ENCODE data around the gene CDH4. TPM values are rescaled to one million over a fixed set of nuclear protein-coding genes. Genes with fewer than 3 reads are reported as not detected.
A peak's percentile ranks its signal among the peaks of the same experiment; 100 is the strongest.

CDH4 gene
- total and polyA plus RNA-seq, 2 of the 4 experiments (the other 2 are of a cell fraction): 1.6 to 3.5 TPM

DNA sequence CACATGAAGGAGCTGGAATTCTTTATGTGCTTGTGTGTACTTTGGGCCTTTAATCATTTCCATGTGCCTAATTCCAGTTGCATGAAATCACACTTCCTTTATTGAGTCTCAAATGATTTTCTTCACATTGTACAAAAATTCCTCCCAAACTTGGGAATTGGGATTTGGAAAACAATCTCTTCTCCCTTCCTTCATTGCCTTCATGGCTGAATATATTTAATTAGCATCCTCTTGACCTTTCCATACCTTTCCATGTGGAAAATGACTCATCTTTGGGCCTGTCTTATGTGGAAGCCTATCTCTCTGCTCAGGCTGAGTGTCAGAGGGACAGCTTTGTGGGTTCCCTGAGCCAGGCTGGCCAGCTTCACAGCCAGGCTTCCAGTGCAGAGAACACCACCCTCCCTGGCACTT, 33.0 kb upstream of the CDH4 start:
- Histone ChIP-seq H2AFZ (replicated peaks; ENCODE audit: low read length, poor library complexity) (peak overlapping the region; percentile 72), H3K56ac (ENCODE audit: extremely low read depth, insufficient read depth, low read length) (0 out of 2 replicates have a peak overlapping the region, but pooled peaks have one; percentile 18), H2BK20ac (ENCODE audit: low read depth, low read length) (peak overlapping the region; percentile 65), H4K20me1 (ENCODE audit: insufficient read depth, low read length) (peaks cover 3% of the 10 kb centered on the region; the same call in 1 of the 2 replicates), H3K9me1 (ENCODE audit: insufficient read depth, low read length) (peaks cover 10% of the 10 kb centered on the region), H3K23ac (ENCODE audit: low read depth, low read length) (no peak overlapping the region), H2BK15ac (ENCODE audit: low read depth, low read length) (peak overlapping the region; percentile 81; the same call in 2 of the 3 replicates), H4K8ac (ENCODE audit: low read depth in 2 of 2, low read length in 2 of 2) (peak overlapping the region in 1 of 2 experiments; percentile 63; a peak in 1 of 4 replicates), H3K4me3 (ENCODE audit: insufficient read depth, low read depth, low read length) (no peak overlapping the region), H2AK9ac (replicated peaks; ENCODE audit: low read depth, low read length, poor library complexity) (no peak overlapping the region), H4K91ac (ENCODE audit: insufficient read depth, low read depth, low read length) (peak overlapping the region; percentile 43; the same call in 1 of the 2 replicates), H4K5ac (ENCODE audit: low read depth, low read length) (peak overlapping the region; percentile 74; the same call in 1 of the 2 replicates), H3K79me1 (ENCODE audit: low read depth in 1 of 2, low read length in 2 of 2) (no peaks in the 10 kb centered on the region), H3K4me1 (ENCODE audit: control insufficient read depth, insufficient read depth, low read length) (peaks cover 9% of the 10 kb centered on the region), H3K9ac (ENCODE audit: low read depth, low read length) (no peak overlapping the region), H3K36me3 (ENCODE audit: control insufficient read depth, insufficient read depth, low read length) (no peaks in the 10 kb centered on the region), H3K27me3 (ENCODE audit: control insufficient read depth, insufficient read depth, low read length) (peaks cover 10% of the 10 kb centered on the region), H3K14ac (replicated peaks; ENCODE audit: low read depth, low read length) (0 out of 2 replicates have a peak overlapping the region, but pooled peaks have one; percentile 50), H2AK5ac (ENCODE audit: low read depth, low read length) (peak overlapping the region; percentile 77; the same call in 1 of the 2 replicates), H3K18ac (ENCODE audit: low read depth, low read length) (peak overlapping the region; percentile 84; the same call in 1 of the 2 replicates), H3K4ac (ENCODE audit: low read depth, low read length) (peak overlapping the region; percentile 87), H2BK5ac (ENCODE audit: low read depth, low read length, poor library complexity, severe bottlenecking) (peak overlapping the region; percentile 75), H3K9me3 (ENCODE audit: control insufficient read depth, insufficient read depth, low read length) (no peaks in the 10 kb centered on the region), H3K27ac (ENCODE audit: insufficient read depth, low read length) (peak overlapping the region; percentile 65), H2BK120ac (ENCODE audit: low read depth, low read length) (peak overlapping the region; percentile 89), H3K4me2 (ENCODE audit: low read depth, low read length) (0 out of 2 replicates have a peak overlapping the region, but pooled peaks have one; percentile 9)
- dilution Hi-C loops (cut with HindIII; ENCODE audit: low sequenced_read_pairs, unreplicated experiment) (no loop called here), in situ Hi-C loops (cut with MboI; ENCODE audit: low sequenced_read_pairs) (no loop called here), intact Hi-C loops (cut with micrococcal nuclease) (loop anchor here (1.0 kb wide), 1 partner anchor 33 kb away; no protein-coding TSS in a partner anchor)
- DNase-seq (peak; percentile 60), ATAC-seq (ENCODE audit: low read depth) (peak; percentile 70)
- ChIA-PET CTCF (interaction anchor here (1.0 to 1.2 kb wide), 2 partner anchors 10 to 1008 kb away, joined by 3 to 7 read pairs; no protein-coding TSS in a partner anchor), POLR2A (ENCODE audit: unreplicated experiment) (interaction anchor here (0.5 kb wide), 1 partner anchor 33 kb away, joined by 3 read pairs; no protein-coding TSS in a partner anchor)
- no peak for TF ChIP-seq MXI1 (IDR thresholded peaks at IDR 0.05; ENCODE audit: borderline replicate concordance, low read depth, low read length)
- no TSS peak for BruUV-seq (replicated peaks)

Measured in IMR-90 (cell line).